GM23338 (cell line): ENCODE measurements around the gene FAM8A1. TPM values are rescaled to one million over a fixed set of nuclear protein-coding genes. Genes with fewer than 3 reads are reported as not detected.

Source experiments
- ATAC-seq: fragments of 200-7000 bp; cut with Tn5 transposase; 3 replicates; pipeline ENCODE4 v1.9.1; 2020
- DNase-seq: peaks from one replicate; pipeline ENCODE4 v3.0.0-alpha.2; 2015; ENCODE audit warnings: low spot score
- H2AFZ ChIP-seq: fragments of 200-600 bp; sonication (generic); 2 replicates; pipeline ENCODE4 v1.8.0; 2016; ENCODE audit warnings: antibody characterized with exemption, mild to moderate bottlenecking, moderate library complexity
- H3F3A ChIP-seq: fragments of 200-600 bp; sonication (generic); replicated peaks from 2 replicates; pipeline ENCODE4 v1.8.0; 2017; ENCODE audit warnings: antibody characterized with exemption, mixed run types, low read depth
- H3K27ac ChIP-seq: fragments of 200-600 bp; sonication (generic); 2 replicates; pipeline ENCODE4 v1.6.1; 2016; ENCODE audit warnings: low read depth
- H3K27me3 ChIP-seq: fragments of 200-600 bp; sonication (generic); 2 replicates; pipeline ENCODE4 v1.8.0; 2016; ENCODE audit warnings: mild to moderate bottlenecking, mixed run types, moderate library complexity; ENCODE audit not compliant: insufficient read depth
- H3K36me3 ChIP-seq: fragments of 200-600 bp; sonication (generic); 2 replicates; pipeline ENCODE4 v1.8.0; 2016; ENCODE audit warnings: mild to moderate bottlenecking; ENCODE audit not compliant: insufficient read depth
- H3K4me1 ChIP-seq: fragments of 200-600 bp; sonication (generic); 2 replicates; pipeline ENCODE4 v1.8.0; 2016; ENCODE audit warnings: mild to moderate bottlenecking, moderate library complexity; ENCODE audit not compliant: insufficient read depth
- H3K4me2 ChIP-seq: fragments of 200-600 bp; sonication (generic); 2 replicates; pipeline ENCODE4 v1.7.1; 2017; ENCODE audit warnings: mixed run types
- H3K4me3 ChIP-seq: fragments of 200-600 bp; sonication (generic); 2 replicates; pipeline ENCODE4 v1.6.1; 2016; ENCODE audit warnings: mixed run types
- H3K79me2 ChIP-seq: fragments of 200-600 bp; sonication (generic); replicated peaks from 2 replicates; pipeline ENCODE4 v1.8.0; 2017; ENCODE audit warnings: mild to moderate bottlenecking; ENCODE audit not compliant: insufficient read depth
- H3K9me2 ChIP-seq: fragments of 200-600 bp; sonication (generic); 2 replicates; pipeline ENCODE4 v1.8.0; 2017; ENCODE audit not compliant: insufficient read depth
- H4K20me1 ChIP-seq: fragments of 200-600 bp; sonication (generic); replicated peaks from 2 replicates; pipeline ENCODE4 v1.8.0; 2017; ENCODE audit warnings: mild to moderate bottlenecking; ENCODE audit not compliant: insufficient read depth
- H3K27ac Mint-ChIP-seq: 2 replicates; pipeline ENCODE4 v1.8.0; 2020; ENCODE audit warnings: inconsistent platforms, mild to moderate bottlenecking, moderate library complexity, mixed read lengths
- H3K27me3 Mint-ChIP-seq: 3 replicates; pipeline ENCODE4 v1.8.0; 2022; ENCODE audit warnings: low read depth, mild to moderate bottlenecking, moderate library complexity, mixed read lengths, inconsistent platforms; ENCODE audit not compliant: insufficient read depth, poor library complexity
- H3K36me3 Mint-ChIP-seq: 3 replicates; pipeline ENCODE4 v1.8.0; 2021; ENCODE audit warnings: low read depth, mild to moderate bottlenecking, inconsistent platforms, moderate library complexity, mixed read lengths
- H3K4me1 Mint-ChIP-seq: 3 replicates; pipeline ENCODE4 v1.8.0; 2020; ENCODE audit warnings: mild to moderate bottlenecking, inconsistent platforms, mixed read lengths
- H3K4me3 Mint-ChIP-seq: 3 replicates; pipeline ENCODE4 v1.8.0; 2021; ENCODE audit warnings: moderate library complexity, mild to moderate bottlenecking, inconsistent platforms, mixed read lengths
- H3K9me3 Mint-ChIP-seq: 3 replicates; pipeline ENCODE4 v1.8.0; 2020; ENCODE audit warnings: moderate library complexity, mild to moderate bottlenecking, inconsistent platforms, mixed read lengths
- CREB1 ChIP-seq: fragments of 250-450 bp; sonication (Bioruptor Pico); IDR thresholded peaks from 2 replicates; pipeline ENCODE4 v1.5.0; 2020; ENCODE audit warnings: low read depth, mild to moderate bottlenecking, moderate library complexity
- EZH2 ChIP-seq: fragments of 200-600 bp; sonication (generic); IDR thresholded peaks from one replicate; pipeline ENCODE4 v1.8.0; 2017; ENCODE audit warnings: antibody characterized with exemption, mild to moderate bottlenecking, low read depth; ENCODE audit not compliant: unreplicated experiment
- EZH2phosphoT487 ChIP-seq: fragments of 200-600 bp; sonication (generic); IDR thresholded peaks from one replicate; pipeline ENCODE4 v1.8.1; 2018; ENCODE audit warnings: antibody characterized with exemption; ENCODE audit not compliant: unreplicated experiment
- JUNB ChIP-seq: IDR thresholded peaks from one replicate; pipeline ENCODE4 v1.6.1; 2016; ENCODE audit warnings: antibody characterized with exemption; ENCODE audit not compliant: unreplicated experiment
- NANOG ChIP-seq: IDR thresholded peaks from 2 replicates; pipeline ENCODE4 v1.6.1; 2016; ENCODE audit warnings: antibody characterized with exemption, borderline replicate concordance
- POLR2AphosphoS5 ChIP-seq: IDR thresholded peaks from 2 replicates; pipeline ENCODE4 v1.6.1; 2016; ENCODE audit warnings: antibody characterized with exemption, low read depth
- STAT1 ChIP-seq: IDR thresholded peaks from one replicate; pipeline ENCODE4 v1.6.1; 2016; ENCODE audit warnings: antibody characterized with exemption; ENCODE audit not compliant: unreplicated experiment
- ZNF114 ChIP-seq: fragments of 250-450 bp; sonication (Bioruptor Pico); IDR thresholded peaks from 2 replicates; pipeline ENCODE4 v1.5.0; 2020; ENCODE audit warnings: mild to moderate bottlenecking, moderate library complexity
- ZNF331 ChIP-seq: fragments of 250-450 bp; sonication (Bioruptor Pico); IDR thresholded peaks from 2 replicates; pipeline ENCODE4 v1.5.0; 2020; ENCODE audit warnings: low read depth, mild to moderate bottlenecking, moderate library complexity
- polyA plus RNA-seq: library from polyadenylated mRNA; unstranded; fragments of >200 nt; fragmentation: Nextera tagmentation; extraction: Ambion mirVana; gene quantifications from 2 replicates; pipeline ENCODE4 v1.2.1, GENCODE V29; 2016
- total RNA-seq: library from RNA; depleted of rRNA; stranded (reverse); fragments of >200 nt; shearing (Covaris generic); gene quantifications from 2 replicates; pipeline ENCODE4 v1.2.3, GENCODE V29; 2014
- TF ChIP-seq, protein P1 (sequence below), 2 experiments: fragments of 200-600 bp in 1 of 2; sonication (generic) in 1 of 2; conservative IDR thresholded peaks; 2 replicates each; pipeline versions ENCODE4 v1.5.1 to v1.6.1; 2016 to 2017; ENCODE audit warnings: antibody characterized with exemption in 2 of 2, low read depth in 2 of 2, mild to moderate bottlenecking in 2 of 2, moderate library complexity in 1 of 2
- TF ChIP-seq, protein P2 (sequence below): fragments of 250-450 bp; sonication (Bioruptor Pico); IDR thresholded peaks from 2 replicates; pipeline ENCODE4 v1.5.0; 2020; ENCODE audit warnings: mild to moderate bottlenecking, moderate library complexity
- TF ChIP-seq, protein P3 (sequence below): IDR thresholded peaks from 2 replicates; pipeline ENCODE4 v1.6.1; 2016; ENCODE audit warnings: antibody characterized with exemption

The FAM8A1 gene
- total and polyA plus RNA-seq, 2 experiments from 2014 or later, result 4.0 to 15.6 TPM

DNA sequence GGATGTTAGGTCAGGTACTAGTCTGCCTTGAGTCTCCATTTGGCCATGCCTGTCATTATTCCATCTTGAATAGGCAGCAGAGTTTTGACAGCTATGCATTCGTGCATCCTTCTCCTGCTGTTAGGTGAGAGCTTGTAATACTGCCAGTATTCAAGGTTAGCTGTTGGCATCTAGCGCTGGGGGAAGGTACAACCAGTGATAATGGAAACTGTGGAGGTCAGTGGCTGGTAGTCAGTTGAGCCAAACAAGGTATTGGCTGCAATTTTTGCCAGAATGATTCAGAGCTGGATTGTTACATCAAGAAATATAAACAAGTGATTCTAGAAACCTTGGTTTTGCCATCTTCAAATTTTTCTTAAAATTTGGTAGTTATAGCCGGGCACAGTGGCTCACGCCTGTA lies 6.5 kb downstream of the FAM8A1 start:
- Histone ChIP-seq H3K9me2 (no peaks in the 10 kb centered on the region), H3K4me3 (no peak overlapping the region), H3K79me2 (no peaks in the 10 kb centered on the region), H3K36me3 (no peaks in the 10 kb centered on the region), H2AFZ (no peak overlapping the region), H3K27ac (no peak overlapping the region), H4K20me1 (no peaks in the 10 kb centered on the region), H3K4me1 (0 out of 2 replicates have a peak, but pooled peaks cover 2% of the 10 kb centered on the region), H3F3A (no peaks in the 10 kb centered on the region), H3K4me2 (no peak overlapping the region), H3K27me3 (no peaks in the 10 kb centered on the region)
- Mint-ChIP-seq H3K27me3 (no peaks in the 10 kb centered on the region), H3K4me3 (no peak overlapping the region), H3K27ac (no peak overlapping the region), H3K36me3 (peaks cover 13% of the 10 kb centered on the region), H3K9me3 (no peaks in the 10 kb centered on the region), H3K4me1 (no peaks in the 10 kb centered on the region; the same call in 2 of the 3 replicates)
- ATAC-seq (no peak), DNase-seq (no peak)
- TF ChIP-seq ZNF114 (CRISPR knock-in tag) (no peak), POLR2AphosphoS5 (no peak), JUNB (no peak), STAT1 (no peak), EZH2 (no peak), CREB1 (CRISPR knock-in tag) (no peak), ZNF331 (no peak), NANOG (no peak), EZH2phosphoT487 (no peak)
- TF ChIP-seq, protein P1, sequence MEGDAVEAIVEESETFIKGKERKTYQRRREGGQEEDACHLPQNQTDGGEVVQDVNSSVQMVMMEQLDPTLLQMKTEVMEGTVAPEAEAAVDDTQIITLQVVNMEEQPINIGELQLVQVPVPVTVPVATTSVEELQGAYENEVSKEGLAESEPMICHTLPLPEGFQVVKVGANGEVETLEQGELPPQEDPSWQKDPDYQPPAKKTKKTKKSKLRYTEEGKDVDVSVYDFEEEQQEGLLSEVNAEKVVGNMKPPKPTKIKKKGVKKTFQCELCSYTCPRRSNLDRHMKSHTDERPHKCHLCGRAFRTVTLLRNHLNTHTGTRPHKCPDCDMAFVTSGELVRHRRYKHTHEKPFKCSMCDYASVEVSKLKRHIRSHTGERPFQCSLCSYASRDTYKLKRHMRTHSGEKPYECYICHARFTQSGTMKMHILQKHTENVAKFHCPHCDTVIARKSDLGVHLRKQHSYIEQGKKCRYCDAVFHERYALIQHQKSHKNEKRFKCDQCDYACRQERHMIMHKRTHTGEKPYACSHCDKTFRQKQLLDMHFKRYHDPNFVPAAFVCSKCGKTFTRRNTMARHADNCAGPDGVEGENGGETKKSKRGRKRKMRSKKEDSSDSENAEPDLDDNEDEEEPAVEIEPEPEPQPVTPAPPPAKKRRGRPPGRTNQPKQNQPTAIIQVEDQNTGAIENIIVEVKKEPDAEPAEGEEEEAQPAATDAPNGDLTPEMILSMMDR (conservative IDR thresholded peaks at IDR 0.05; ENCODE audit: low read depth in 2 of 2), result no peak
- TF ChIP-seq, protein P2, sequence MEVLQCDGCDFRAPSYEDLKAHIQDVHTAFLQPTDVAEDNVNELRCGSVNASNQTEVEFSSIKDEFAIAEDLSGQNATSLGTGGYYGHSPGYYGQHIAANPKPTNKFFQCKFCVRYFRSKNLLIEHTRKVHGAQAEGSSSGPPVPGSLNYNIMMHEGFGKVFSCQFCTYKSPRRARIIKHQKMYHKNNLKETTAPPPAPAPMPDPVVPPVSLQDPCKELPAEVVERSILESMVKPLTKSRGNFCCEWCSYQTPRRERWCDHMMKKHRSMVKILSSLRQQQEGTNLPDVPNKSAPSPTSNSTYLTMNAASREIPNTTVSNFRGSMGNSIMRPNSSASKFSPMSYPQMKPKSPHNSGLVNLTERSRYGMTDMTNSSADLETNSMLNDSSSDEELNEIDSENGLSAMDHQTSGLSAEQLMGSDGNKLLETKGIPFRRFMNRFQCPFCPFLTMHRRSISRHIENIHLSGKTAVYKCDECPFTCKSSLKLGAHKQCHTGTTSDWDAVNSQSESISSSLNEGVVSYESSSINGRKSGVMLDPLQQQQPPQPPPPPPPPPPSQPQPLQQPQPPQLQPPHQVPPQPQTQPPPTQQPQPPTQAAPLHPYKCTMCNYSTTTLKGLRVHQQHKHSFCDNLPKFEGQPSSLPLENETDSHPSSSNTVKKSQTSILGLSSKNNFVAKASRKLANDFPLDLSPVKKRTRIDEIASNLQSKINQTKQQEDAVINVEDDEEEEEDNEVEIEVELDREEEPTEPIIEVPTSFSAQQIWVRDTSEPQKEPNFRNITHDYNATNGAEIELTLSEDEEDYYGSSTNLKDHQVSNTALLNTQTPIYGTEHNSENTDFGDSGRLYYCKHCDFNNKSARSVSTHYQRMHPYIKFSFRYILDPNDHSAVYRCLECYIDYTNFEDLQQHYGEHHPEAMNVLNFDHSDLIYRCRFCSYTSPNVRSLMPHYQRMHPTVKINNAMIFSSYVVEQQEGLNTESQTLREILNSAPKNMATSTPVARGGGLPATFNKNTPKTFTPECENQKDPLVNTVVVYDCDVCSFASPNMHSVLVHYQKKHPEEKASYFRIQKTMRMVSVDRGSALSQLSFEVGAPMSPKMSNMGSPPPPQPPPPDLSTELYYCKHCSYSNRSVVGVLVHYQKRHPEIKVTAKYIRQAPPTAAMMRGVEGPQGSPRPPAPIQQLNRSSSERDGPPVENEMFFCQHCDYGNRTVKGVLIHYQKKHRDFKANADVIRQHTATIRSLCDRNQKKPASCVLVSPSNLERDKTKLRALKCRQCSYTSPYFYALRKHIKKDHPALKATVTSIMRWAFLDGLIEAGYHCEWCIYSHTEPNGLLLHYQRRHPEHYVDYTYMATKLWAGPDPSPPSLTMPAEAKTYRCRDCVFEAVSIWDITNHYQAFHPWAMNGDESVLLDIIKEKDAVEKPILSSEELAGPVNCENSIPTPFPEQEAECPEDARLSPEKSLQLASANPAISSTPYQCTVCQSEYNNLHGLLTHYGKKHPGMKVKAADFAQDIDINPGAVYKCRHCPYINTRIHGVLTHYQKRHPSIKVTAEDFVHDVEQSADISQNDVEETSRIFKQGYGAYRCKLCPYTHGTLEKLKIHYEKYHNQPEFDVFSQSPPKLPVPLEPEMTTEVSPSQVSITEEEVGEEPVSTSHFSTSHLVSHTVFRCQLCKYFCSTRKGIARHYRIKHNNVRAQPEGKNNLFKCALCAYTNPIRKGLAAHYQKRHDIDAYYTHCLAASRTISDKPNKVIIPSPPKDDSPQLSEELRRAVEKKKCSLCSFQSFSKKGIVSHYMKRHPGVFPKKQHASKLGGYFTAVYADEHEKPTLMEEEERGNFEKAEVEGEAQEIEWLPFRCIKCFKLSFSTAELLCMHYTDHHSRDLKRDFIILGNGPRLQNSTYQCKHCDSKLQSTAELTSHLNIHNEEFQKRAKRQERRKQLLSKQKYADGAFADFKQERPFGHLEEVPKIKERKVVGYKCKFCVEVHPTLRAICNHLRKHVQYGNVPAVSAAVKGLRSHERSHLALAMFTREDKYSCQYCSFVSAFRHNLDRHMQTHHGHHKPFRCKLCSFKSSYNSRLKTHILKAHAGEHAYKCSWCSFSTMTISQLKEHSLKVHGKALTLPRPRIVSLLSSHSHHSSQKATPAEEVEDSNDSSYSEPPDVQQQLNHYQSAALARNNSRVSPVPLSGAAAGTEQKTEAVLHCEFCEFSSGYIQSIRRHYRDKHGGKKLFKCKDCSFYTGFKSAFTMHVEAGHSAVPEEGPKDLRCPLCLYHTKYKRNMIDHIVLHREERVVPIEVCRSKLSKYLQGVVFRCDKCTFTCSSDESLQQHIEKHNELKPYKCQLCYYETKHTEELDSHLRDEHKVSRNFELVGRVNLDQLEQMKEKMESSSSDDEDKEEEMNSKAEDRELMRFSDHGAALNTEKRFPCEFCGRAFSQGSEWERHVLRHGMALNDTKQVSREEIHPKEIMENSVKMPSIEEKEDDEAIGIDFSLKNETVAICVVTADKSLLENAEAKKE, result no peak
- TF ChIP-seq, protein P3, sequence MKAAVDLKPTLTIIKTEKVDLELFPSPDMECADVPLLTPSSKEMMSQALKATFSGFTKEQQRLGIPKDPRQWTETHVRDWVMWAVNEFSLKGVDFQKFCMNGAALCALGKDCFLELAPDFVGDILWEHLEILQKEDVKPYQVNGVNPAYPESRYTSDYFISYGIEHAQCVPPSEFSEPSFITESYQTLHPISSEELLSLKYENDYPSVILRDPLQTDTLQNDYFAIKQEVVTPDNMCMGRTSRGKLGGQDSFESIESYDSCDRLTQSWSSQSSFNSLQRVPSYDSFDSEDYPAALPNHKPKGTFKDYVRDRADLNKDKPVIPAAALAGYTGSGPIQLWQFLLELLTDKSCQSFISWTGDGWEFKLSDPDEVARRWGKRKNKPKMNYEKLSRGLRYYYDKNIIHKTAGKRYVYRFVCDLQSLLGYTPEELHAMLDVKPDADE, result no peak
